GM23338 (cell line): ENCODE measurements around the gene UCKL1. TPM values are rescaled to one million over a fixed set of nuclear protein-coding genes. Genes with fewer than 3 reads are reported as not detected.

Source experiments
- ATAC-seq: fragments of 200-7000 bp; cut with Tn5 transposase; 3 replicates; pipeline ENCODE4 v1.9.1; 2020
- DNase-seq: peaks from one replicate; pipeline ENCODE4 v3.0.0-alpha.2; 2015; ENCODE audit warnings: low spot score
- H2AFZ ChIP-seq: fragments of 200-600 bp; sonication (generic); 2 replicates; pipeline ENCODE4 v1.8.0; 2016; ENCODE audit warnings: antibody characterized with exemption, mild to moderate bottlenecking, moderate library complexity
- H3F3A ChIP-seq: fragments of 200-600 bp; sonication (generic); replicated peaks from 2 replicates; pipeline ENCODE4 v1.8.0; 2017; ENCODE audit warnings: antibody characterized with exemption, mixed run types, low read depth
- H3K27ac ChIP-seq: fragments of 200-600 bp; sonication (generic); 2 replicates; pipeline ENCODE4 v1.6.1; 2016; ENCODE audit warnings: low read depth
- H3K27me3 ChIP-seq: fragments of 200-600 bp; sonication (generic); 2 replicates; pipeline ENCODE4 v1.8.0; 2016; ENCODE audit warnings: mild to moderate bottlenecking, mixed run types, moderate library complexity; ENCODE audit not compliant: insufficient read depth
- H3K36me3 ChIP-seq: fragments of 200-600 bp; sonication (generic); 2 replicates; pipeline ENCODE4 v1.8.0; 2016; ENCODE audit warnings: mild to moderate bottlenecking; ENCODE audit not compliant: insufficient read depth
- H3K4me1 ChIP-seq: fragments of 200-600 bp; sonication (generic); 2 replicates; pipeline ENCODE4 v1.8.0; 2016; ENCODE audit warnings: mild to moderate bottlenecking, moderate library complexity; ENCODE audit not compliant: insufficient read depth
- H3K4me2 ChIP-seq: fragments of 200-600 bp; sonication (generic); 2 replicates; pipeline ENCODE4 v1.7.1; 2017; ENCODE audit warnings: mixed run types
- H3K4me3 ChIP-seq: fragments of 200-600 bp; sonication (generic); 2 replicates; pipeline ENCODE4 v1.6.1; 2016; ENCODE audit warnings: mixed run types
- H3K79me2 ChIP-seq: fragments of 200-600 bp; sonication (generic); replicated peaks from 2 replicates; pipeline ENCODE4 v1.8.0; 2017; ENCODE audit warnings: mild to moderate bottlenecking; ENCODE audit not compliant: insufficient read depth
- H3K9me2 ChIP-seq: fragments of 200-600 bp; sonication (generic); 2 replicates; pipeline ENCODE4 v1.8.0; 2017; ENCODE audit not compliant: insufficient read depth
- H4K20me1 ChIP-seq: fragments of 200-600 bp; sonication (generic); replicated peaks from 2 replicates; pipeline ENCODE4 v1.8.0; 2017; ENCODE audit warnings: mild to moderate bottlenecking; ENCODE audit not compliant: insufficient read depth
- H3K27ac Mint-ChIP-seq: 2 replicates; pipeline ENCODE4 v1.8.0; 2020; ENCODE audit warnings: inconsistent platforms, mild to moderate bottlenecking, moderate library complexity, mixed read lengths
- H3K27me3 Mint-ChIP-seq: 3 replicates; pipeline ENCODE4 v1.8.0; 2022; ENCODE audit warnings: low read depth, mild to moderate bottlenecking, moderate library complexity, mixed read lengths, inconsistent platforms; ENCODE audit not compliant: insufficient read depth, poor library complexity
- H3K36me3 Mint-ChIP-seq: 3 replicates; pipeline ENCODE4 v1.8.0; 2021; ENCODE audit warnings: low read depth, mild to moderate bottlenecking, inconsistent platforms, moderate library complexity, mixed read lengths
- H3K4me1 Mint-ChIP-seq: 3 replicates; pipeline ENCODE4 v1.8.0; 2020; ENCODE audit warnings: mild to moderate bottlenecking, inconsistent platforms, mixed read lengths
- H3K4me3 Mint-ChIP-seq: 3 replicates; pipeline ENCODE4 v1.8.0; 2021; ENCODE audit warnings: moderate library complexity, mild to moderate bottlenecking, inconsistent platforms, mixed read lengths
- H3K9me3 Mint-ChIP-seq: 3 replicates; pipeline ENCODE4 v1.8.0; 2020; ENCODE audit warnings: moderate library complexity, mild to moderate bottlenecking, inconsistent platforms, mixed read lengths
- EZH2 ChIP-seq: fragments of 200-600 bp; sonication (generic); IDR thresholded peaks from one replicate; pipeline ENCODE4 v1.8.0; 2017; ENCODE audit warnings: antibody characterized with exemption, mild to moderate bottlenecking, low read depth; ENCODE audit not compliant: unreplicated experiment
- EZH2phosphoT487 ChIP-seq: fragments of 200-600 bp; sonication (generic); IDR thresholded peaks from one replicate; pipeline ENCODE4 v1.8.1; 2018; ENCODE audit warnings: antibody characterized with exemption; ENCODE audit not compliant: unreplicated experiment
- JUNB ChIP-seq: IDR thresholded peaks from one replicate; pipeline ENCODE4 v1.6.1; 2016; ENCODE audit warnings: antibody characterized with exemption; ENCODE audit not compliant: unreplicated experiment
- NANOG ChIP-seq: IDR thresholded peaks from 2 replicates; pipeline ENCODE4 v1.6.1; 2016; ENCODE audit warnings: antibody characterized with exemption, borderline replicate concordance
- POLR2AphosphoS5 ChIP-seq: IDR thresholded peaks from 2 replicates; pipeline ENCODE4 v1.6.1; 2016; ENCODE audit warnings: antibody characterized with exemption, low read depth
- STAT1 ChIP-seq: IDR thresholded peaks from one replicate; pipeline ENCODE4 v1.6.1; 2016; ENCODE audit warnings: antibody characterized with exemption; ENCODE audit not compliant: unreplicated experiment
- ZNF114 ChIP-seq: fragments of 250-450 bp; sonication (Bioruptor Pico); IDR thresholded peaks from 2 replicates; pipeline ENCODE4 v1.5.0; 2020; ENCODE audit warnings: mild to moderate bottlenecking, moderate library complexity
- ZNF331 ChIP-seq: fragments of 250-450 bp; sonication (Bioruptor Pico); IDR thresholded peaks from 2 replicates; pipeline ENCODE4 v1.5.0; 2020; ENCODE audit warnings: low read depth, mild to moderate bottlenecking, moderate library complexity
- polyA plus RNA-seq: library from polyadenylated mRNA; unstranded; fragments of >200 nt; fragmentation: Nextera tagmentation; extraction: Ambion mirVana; gene quantifications from 2 replicates; pipeline ENCODE4 v1.2.1, GENCODE V29; 2016
- total RNA-seq: library from RNA; depleted of rRNA; stranded (reverse); fragments of >200 nt; shearing (Covaris generic); gene quantifications from 2 replicates; pipeline ENCODE4 v1.2.3, GENCODE V29; 2014
- TF ChIP-seq, protein P1 (sequence below): IDR thresholded peaks from 2 replicates; pipeline ENCODE4 v1.6.1; 2016; ENCODE audit warnings: antibody characterized with exemption
- TF ChIP-seq, protein P2 (sequence below): fragments of 250-450 bp; sonication (Bioruptor Pico); IDR thresholded peaks from 2 replicates; pipeline ENCODE4 v1.5.0; 2020; ENCODE audit warnings: mild to moderate bottlenecking, moderate library complexity
- TF ChIP-seq, protein P3 (sequence below), 2 experiments: fragments of 200-600 bp in 1 of 2; sonication (generic) in 1 of 2; conservative IDR thresholded peaks; 2 replicates each; pipeline versions ENCODE4 v1.5.1 to v1.6.1; 2016 to 2017; ENCODE audit warnings: antibody characterized with exemption in 2 of 2, low read depth in 2 of 2, mild to moderate bottlenecking in 2 of 2, moderate library complexity in 1 of 2

UCKL1 gene
- total and polyA plus RNA-seq, 2 experiments from 2014 or later: 56.8 to 82.5 TPM

DNA sequence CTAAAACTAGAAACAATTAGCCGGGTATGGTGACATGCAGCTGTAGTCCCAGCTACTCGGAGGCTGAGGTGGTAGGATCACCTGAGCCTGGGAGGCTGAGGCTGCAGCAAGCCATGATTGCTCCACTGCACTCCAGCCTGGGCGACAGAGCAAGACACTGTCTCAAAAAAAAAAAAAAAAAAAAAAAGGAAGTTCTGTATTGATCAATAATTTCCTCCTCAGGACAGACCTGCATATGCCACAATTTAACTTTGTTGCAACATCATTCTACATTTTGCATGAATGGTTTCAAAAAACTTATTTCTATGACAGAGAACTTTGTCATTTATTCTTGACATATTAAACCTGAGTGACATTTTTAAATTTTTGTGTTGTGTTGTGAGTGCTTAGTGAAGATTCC is 55.8 kb downstream of the UCKL1 start:
- peaks cover 13% of the 10 kb centered on the region for H3K4me1 Mint-ChIP-seq
- Histone ChIP-seq H3K9me2 (no peaks in the 10 kb centered on the region), H4K20me1 (peaks cover 12% of the 10 kb centered on the region), H3K79me2 (peaks cover 88% of the 10 kb centered on the region), H3F3A (0 out of 2 replicates have a peak, but pooled peaks cover 13% of the 10 kb centered on the region), H3K36me3 (no peaks in the 10 kb centered on the region), H2AFZ (no peak overlapping the region), H3K4me3 (no peak overlapping the region), H3K27me3 (no peaks in the 10 kb centered on the region), H3K27ac (no peak overlapping the region), H3K4me1 (peaks cover 3% of the 10 kb centered on the region; the same call in 1 of the 2 replicates), H3K4me2 (no peak overlapping the region)
- no peak overlapping the region for H3K27ac Mint-ChIP-seq
- no peaks in the 10 kb centered on the region for H3K36me3 Mint-ChIP-seq
- H3K9me3 Mint-ChIP-seq: no peaks in the 10 kb centered on the region
- ATAC-seq (no peak), DNase-seq (no peak)
- H3K4me3 Mint-ChIP-seq: no peak overlapping the region
- H3K27me3 Mint-ChIP-seq: peaks cover 8% of the 10 kb centered on the region
- TF ChIP-seq ZNF331 (CRISPR knock-in tag) (no peak), EZH2 (no peak), EZH2phosphoT487 (no peak)

DNA sequence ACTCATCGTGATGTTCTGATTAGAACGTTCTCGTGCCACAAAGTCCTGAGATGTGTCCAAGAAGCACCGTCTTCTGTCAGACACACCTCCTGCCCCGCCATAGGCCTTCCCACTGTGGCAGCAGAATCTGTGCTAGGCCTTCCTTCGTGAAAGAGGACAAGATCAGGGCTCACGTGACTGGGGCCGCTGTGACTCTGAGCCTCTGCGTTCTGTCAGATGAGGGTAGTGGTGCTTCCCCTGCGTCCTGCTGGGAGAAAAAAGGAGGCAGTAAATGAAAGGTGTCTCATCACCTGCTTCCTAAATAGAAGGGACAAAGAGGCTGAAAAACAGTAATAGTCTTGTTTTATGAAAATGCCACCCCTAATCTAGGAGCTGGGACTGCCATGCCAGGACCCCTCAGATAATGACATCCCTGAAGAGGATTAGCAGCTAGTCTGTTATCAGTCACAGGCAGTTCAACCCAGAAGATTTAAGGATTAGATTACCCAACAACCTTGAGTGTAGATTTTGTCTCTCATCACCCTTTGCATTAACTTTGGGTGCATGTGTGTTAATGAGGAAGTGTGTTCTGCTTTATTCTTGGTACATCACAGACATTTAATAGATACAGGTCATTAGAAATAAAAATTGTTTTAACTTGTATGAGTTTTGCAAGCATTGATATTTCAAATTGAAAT is 57.2 kb downstream of the UCKL1 start:
- no peak overlapping the region for H3K4me2 ChIP-seq
- no peaks in the 10 kb centered on the region for H3K36me3 Mint-ChIP-seq
- no peaks in the 10 kb centered on the region for H3K9me3 Mint-ChIP-seq
- no peak overlapping the region for H3K4me3 ChIP-seq
- H3K4me1 Mint-ChIP-seq: peaks cover 14% of the 10 kb centered on the region
- peaks cover 13% of the 10 kb centered on the region for H3K27me3 Mint-ChIP-seq
- H4K20me1 ChIP-seq: peaks cover 12% of the 10 kb centered on the region
- peaks cover 77% of the 10 kb centered on the region for H3K79me2 ChIP-seq
- no peak overlapping the region for H3K27ac Mint-ChIP-seq
- DNase-seq (no peak), ATAC-seq (no peak)
- no peaks in the 10 kb centered on the region for H3K9me2 ChIP-seq
- no peaks in the 10 kb centered on the region for H3K36me3 ChIP-seq
- H3K4me3 Mint-ChIP-seq: no peak overlapping the region
- peaks cover 13% of the 10 kb centered on the region; the same call in 1 of the 2 replicates for H3F3A ChIP-seq
- H3K27ac ChIP-seq: no peak overlapping the region
- H2AFZ ChIP-seq: no peak overlapping the region
- peaks cover 5% of the 10 kb centered on the region; the same call in 1 of the 2 replicates for H3K4me1 ChIP-seq
- no peaks in the 10 kb centered on the region for H3K27me3 ChIP-seq
- TF ChIP-seq POLR2AphosphoS5: no peak
- TF ChIP-seq, protein P1, sequence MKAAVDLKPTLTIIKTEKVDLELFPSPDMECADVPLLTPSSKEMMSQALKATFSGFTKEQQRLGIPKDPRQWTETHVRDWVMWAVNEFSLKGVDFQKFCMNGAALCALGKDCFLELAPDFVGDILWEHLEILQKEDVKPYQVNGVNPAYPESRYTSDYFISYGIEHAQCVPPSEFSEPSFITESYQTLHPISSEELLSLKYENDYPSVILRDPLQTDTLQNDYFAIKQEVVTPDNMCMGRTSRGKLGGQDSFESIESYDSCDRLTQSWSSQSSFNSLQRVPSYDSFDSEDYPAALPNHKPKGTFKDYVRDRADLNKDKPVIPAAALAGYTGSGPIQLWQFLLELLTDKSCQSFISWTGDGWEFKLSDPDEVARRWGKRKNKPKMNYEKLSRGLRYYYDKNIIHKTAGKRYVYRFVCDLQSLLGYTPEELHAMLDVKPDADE: no peak
- TF ChIP-seq ZNF331 (CRISPR knock-in tag): no peak
- TF ChIP-seq, protein P2, sequence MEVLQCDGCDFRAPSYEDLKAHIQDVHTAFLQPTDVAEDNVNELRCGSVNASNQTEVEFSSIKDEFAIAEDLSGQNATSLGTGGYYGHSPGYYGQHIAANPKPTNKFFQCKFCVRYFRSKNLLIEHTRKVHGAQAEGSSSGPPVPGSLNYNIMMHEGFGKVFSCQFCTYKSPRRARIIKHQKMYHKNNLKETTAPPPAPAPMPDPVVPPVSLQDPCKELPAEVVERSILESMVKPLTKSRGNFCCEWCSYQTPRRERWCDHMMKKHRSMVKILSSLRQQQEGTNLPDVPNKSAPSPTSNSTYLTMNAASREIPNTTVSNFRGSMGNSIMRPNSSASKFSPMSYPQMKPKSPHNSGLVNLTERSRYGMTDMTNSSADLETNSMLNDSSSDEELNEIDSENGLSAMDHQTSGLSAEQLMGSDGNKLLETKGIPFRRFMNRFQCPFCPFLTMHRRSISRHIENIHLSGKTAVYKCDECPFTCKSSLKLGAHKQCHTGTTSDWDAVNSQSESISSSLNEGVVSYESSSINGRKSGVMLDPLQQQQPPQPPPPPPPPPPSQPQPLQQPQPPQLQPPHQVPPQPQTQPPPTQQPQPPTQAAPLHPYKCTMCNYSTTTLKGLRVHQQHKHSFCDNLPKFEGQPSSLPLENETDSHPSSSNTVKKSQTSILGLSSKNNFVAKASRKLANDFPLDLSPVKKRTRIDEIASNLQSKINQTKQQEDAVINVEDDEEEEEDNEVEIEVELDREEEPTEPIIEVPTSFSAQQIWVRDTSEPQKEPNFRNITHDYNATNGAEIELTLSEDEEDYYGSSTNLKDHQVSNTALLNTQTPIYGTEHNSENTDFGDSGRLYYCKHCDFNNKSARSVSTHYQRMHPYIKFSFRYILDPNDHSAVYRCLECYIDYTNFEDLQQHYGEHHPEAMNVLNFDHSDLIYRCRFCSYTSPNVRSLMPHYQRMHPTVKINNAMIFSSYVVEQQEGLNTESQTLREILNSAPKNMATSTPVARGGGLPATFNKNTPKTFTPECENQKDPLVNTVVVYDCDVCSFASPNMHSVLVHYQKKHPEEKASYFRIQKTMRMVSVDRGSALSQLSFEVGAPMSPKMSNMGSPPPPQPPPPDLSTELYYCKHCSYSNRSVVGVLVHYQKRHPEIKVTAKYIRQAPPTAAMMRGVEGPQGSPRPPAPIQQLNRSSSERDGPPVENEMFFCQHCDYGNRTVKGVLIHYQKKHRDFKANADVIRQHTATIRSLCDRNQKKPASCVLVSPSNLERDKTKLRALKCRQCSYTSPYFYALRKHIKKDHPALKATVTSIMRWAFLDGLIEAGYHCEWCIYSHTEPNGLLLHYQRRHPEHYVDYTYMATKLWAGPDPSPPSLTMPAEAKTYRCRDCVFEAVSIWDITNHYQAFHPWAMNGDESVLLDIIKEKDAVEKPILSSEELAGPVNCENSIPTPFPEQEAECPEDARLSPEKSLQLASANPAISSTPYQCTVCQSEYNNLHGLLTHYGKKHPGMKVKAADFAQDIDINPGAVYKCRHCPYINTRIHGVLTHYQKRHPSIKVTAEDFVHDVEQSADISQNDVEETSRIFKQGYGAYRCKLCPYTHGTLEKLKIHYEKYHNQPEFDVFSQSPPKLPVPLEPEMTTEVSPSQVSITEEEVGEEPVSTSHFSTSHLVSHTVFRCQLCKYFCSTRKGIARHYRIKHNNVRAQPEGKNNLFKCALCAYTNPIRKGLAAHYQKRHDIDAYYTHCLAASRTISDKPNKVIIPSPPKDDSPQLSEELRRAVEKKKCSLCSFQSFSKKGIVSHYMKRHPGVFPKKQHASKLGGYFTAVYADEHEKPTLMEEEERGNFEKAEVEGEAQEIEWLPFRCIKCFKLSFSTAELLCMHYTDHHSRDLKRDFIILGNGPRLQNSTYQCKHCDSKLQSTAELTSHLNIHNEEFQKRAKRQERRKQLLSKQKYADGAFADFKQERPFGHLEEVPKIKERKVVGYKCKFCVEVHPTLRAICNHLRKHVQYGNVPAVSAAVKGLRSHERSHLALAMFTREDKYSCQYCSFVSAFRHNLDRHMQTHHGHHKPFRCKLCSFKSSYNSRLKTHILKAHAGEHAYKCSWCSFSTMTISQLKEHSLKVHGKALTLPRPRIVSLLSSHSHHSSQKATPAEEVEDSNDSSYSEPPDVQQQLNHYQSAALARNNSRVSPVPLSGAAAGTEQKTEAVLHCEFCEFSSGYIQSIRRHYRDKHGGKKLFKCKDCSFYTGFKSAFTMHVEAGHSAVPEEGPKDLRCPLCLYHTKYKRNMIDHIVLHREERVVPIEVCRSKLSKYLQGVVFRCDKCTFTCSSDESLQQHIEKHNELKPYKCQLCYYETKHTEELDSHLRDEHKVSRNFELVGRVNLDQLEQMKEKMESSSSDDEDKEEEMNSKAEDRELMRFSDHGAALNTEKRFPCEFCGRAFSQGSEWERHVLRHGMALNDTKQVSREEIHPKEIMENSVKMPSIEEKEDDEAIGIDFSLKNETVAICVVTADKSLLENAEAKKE: no peak
- TF ChIP-seq STAT1: no peak
- TF ChIP-seq, protein P3, sequence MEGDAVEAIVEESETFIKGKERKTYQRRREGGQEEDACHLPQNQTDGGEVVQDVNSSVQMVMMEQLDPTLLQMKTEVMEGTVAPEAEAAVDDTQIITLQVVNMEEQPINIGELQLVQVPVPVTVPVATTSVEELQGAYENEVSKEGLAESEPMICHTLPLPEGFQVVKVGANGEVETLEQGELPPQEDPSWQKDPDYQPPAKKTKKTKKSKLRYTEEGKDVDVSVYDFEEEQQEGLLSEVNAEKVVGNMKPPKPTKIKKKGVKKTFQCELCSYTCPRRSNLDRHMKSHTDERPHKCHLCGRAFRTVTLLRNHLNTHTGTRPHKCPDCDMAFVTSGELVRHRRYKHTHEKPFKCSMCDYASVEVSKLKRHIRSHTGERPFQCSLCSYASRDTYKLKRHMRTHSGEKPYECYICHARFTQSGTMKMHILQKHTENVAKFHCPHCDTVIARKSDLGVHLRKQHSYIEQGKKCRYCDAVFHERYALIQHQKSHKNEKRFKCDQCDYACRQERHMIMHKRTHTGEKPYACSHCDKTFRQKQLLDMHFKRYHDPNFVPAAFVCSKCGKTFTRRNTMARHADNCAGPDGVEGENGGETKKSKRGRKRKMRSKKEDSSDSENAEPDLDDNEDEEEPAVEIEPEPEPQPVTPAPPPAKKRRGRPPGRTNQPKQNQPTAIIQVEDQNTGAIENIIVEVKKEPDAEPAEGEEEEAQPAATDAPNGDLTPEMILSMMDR (conservative IDR thresholded peaks at IDR 0.05; ENCODE audit: low read depth in 2 of 2): no peak
- TF ChIP-seq ZNF114 (CRISPR knock-in tag): no peak
- no peak for TF ChIP-seq NANOG
- no peak for TF ChIP-seq EZH2phosphoT487
- no peak for TF ChIP-seq JUNB
